ENCODE data around the gene B3GAT1. TPM values are rescaled to one million over a fixed set of nuclear protein-coding genes. Genes with fewer than 3 reads are reported as not detected.

Gene B3GAT1
- total and polyA plus RNA-seq, 4 donors, result 0.03 to 0.49 (median 0.27) TPM

DNA sequence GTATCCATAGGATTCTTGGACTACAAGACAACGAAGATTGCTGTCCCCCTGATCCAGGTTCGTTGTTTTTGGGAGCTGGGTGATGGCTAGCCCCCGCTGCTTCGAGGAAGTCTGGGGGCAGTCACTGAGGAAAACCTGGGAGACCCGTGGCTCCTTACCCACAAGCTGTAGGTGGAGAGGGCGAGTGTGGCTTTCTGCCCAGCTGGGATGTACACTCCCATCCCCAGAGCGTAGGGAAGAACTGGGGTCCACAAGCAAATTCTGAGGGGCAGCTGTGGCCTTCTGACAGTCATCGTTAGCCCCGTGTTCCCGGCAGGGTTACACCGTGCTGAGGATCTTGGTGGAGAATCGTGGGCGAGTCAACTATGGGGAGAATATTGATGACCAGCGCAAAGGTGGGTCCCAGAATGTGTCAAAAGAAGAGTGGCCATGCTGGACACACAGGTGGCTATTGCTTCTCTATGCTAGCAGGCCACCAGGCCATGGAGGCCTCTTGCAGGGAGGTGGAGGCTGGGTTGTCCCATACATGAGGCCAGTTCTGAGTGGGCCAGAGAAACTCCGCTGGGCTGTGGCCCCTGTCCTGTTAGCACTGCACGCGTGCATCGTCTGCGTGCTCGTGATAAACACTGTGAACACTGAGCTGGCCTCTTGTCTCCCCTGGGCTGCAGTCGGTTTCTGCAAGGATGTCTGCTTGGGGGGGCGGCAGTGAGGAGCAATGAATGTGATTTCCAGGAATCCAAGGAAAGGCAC, 40.4 kb downstream of the B3GAT1 start:
- Histone ChIP-seq H3K4me3 (no peak overlapping the region), H3K4me1 (ENCODE audit: control insufficient read depth in 5 of 5, insufficient read depth in 5 of 5, low read length in 5 of 5) (no peaks in the 10 kb centered on the region), H3K27me3 (ENCODE audit: control insufficient read depth in 3 of 3, insufficient read depth in 3 of 3, low read length in 2 of 3) (no peaks in the 10 kb centered on the region), H3K36me3 (ENCODE audit: control insufficient read depth in 4 of 4, insufficient read depth in 4 of 4, low read length in 4 of 4) (no peaks in the 10 kb centered on the region), H3K9ac (ENCODE audit: insufficient read depth in 1 of 2, low read length in 2 of 2) (no peak overlapping the region), H3K9me3 (ENCODE audit: control insufficient read depth in 4 of 4, insufficient read depth in 3 of 4, low read length in 3 of 4) (no peaks in the 10 kb centered on the region), H3K27ac (ENCODE audit: low read depth in 1 of 2, low read length in 1 of 2) (no peak overlapping the region)
- WGBS, 2 donors, result 92 to 93% methylated on average over 22 of the region's 22 CpGs
- DNase-seq, result no peak
- ATAC-seq (ENCODE audit: insufficient read depth, low FRiP score), result no peak
- TF ChIP-seq, protein P1, sequence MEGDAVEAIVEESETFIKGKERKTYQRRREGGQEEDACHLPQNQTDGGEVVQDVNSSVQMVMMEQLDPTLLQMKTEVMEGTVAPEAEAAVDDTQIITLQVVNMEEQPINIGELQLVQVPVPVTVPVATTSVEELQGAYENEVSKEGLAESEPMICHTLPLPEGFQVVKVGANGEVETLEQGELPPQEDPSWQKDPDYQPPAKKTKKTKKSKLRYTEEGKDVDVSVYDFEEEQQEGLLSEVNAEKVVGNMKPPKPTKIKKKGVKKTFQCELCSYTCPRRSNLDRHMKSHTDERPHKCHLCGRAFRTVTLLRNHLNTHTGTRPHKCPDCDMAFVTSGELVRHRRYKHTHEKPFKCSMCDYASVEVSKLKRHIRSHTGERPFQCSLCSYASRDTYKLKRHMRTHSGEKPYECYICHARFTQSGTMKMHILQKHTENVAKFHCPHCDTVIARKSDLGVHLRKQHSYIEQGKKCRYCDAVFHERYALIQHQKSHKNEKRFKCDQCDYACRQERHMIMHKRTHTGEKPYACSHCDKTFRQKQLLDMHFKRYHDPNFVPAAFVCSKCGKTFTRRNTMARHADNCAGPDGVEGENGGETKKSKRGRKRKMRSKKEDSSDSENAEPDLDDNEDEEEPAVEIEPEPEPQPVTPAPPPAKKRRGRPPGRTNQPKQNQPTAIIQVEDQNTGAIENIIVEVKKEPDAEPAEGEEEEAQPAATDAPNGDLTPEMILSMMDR (IDR thresholded peaks at IDR 0.05; ENCODE audit: control extremely low read depth, extremely low read depth), result no peak

DNA sequence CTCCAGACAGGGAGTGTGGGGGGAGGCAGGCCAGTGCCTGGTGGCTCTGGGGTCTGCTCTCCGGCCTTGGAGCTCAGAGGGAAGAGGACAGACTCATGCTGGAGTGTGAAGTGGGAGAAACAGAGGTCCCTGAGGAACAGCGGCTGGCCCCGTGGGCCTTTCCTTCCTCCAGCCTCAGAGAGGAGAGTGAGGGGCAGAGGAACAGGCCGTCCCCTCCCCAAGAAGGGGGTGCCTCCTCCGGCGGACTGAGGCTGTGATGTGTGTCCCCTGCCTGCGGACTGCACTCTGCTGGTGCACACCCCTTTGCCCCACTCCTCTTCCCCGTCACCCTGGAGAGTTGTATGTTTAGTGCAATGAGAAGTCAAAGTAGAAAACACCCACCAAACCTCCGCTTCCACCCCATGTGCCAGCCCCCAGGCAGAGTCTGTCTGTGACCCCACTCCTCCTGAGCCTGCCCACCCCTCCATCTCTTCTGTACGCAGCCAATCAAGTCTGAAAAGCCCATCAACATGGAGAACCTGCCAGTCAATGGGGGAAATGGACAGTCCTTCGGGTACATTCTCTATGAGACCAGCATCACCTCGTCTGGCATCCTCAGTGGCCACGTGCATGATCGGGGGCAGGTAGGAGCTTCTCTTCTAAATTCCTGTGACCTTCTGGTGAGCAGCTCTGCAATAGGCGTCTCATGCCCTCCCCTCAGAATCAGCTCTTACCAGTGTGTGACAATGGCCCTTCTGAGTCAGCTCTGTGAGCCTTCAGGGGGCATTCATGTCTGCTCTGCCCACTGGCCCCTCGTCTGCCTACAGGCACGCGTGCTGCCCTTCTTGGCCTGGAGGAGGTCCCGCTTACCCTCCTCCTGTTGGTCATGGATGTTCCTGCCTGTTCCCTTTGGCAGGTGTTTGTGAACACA, 41.3 kb downstream of the B3GAT1 start:
- Histone ChIP-seq H3K27ac (ENCODE audit: low read depth in 1 of 2, low read length in 1 of 2) (no peak overlapping the region), H3K4me1 (ENCODE audit: control insufficient read depth in 5 of 5, insufficient read depth in 5 of 5, low read length in 5 of 5) (no peaks in the 10 kb centered on the region), H3K9ac (ENCODE audit: insufficient read depth in 1 of 2, low read length in 2 of 2) (no peak overlapping the region), H3K27me3 (ENCODE audit: control insufficient read depth in 3 of 3, insufficient read depth in 3 of 3, low read length in 2 of 3) (no peaks in the 10 kb centered on the region), H3K36me3 (ENCODE audit: control insufficient read depth in 4 of 4, insufficient read depth in 4 of 4, low read length in 4 of 4) (no peaks in the 10 kb centered on the region), H3K9me3 (ENCODE audit: control insufficient read depth in 4 of 4, insufficient read depth in 3 of 4, low read length in 3 of 4) (no peaks in the 10 kb centered on the region), H3K4me3 (no peak overlapping the region)
- no peak for DNase-seq
- WGBS, 2 donors, result 88 to 92% methylated on average over 19 of the region's 19 CpGs
- TF ChIP-seq, protein P1 (IDR thresholded peaks at IDR 0.05; ENCODE audit: control extremely low read depth, extremely low read depth), result no peak
- no peak for ATAC-seq (ENCODE audit: insufficient read depth, low FRiP score)

DNA sequence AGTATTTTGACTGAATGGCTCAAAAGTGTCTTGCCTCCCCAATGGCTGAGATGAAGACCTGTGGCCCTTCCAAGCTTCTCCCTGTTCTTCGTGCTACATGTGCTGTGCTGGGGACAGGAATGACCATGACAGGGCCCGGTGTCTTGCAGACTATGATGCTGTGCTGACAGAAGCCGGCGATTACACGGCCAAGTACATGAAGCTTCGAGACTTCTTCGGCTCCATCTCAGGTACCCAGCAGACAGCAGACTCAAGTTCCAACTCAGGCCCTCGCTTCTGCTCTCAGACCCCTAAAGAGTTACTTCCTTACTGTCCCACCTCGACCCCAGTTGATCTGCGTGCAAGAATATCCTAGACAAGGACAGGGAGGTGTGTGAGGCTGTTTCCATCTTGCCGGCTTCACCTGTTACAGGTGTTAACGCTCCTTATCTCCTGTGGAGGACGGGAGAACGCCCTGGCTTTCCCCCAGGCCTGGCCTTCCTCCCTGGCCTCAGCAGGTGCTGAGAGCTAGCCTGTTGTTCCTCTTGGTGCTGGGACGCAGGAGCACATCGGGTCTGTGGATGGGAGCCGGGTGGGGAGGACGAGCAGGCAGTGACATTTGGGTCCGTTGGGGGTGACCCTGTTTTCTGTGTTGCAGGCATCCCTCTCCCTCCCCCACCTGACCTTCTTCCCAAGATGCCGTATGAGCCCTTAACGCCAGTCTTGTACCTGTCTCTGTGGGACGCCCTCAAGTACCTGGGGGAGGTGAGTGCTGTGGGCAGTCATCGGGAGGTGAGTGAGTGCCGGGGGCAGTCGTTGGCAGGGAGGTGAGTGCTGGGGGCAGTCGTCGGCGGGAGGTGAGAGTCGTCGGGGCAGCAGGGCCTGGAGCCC, 42.2 kb downstream of the B3GAT1 start:
- ATAC-seq (ENCODE audit: insufficient read depth, low FRiP score), result no peak
- WGBS, 2 donors, result 89 to 90% methylated on average over 30 of the region's 30 CpGs
- no peak overlapping the region for H3K9ac ChIP-seq (ENCODE audit: insufficient read depth in 1 of 2, low read length in 2 of 2)
- DNase-seq, result no peak
- TF ChIP-seq, protein P1 (IDR thresholded peaks at IDR 0.05; ENCODE audit: control extremely low read depth, extremely low read depth), result no peak
- H3K27me3 ChIP-seq (ENCODE audit: control insufficient read depth in 3 of 3, insufficient read depth in 3 of 3, low read length in 2 of 3), result no peaks in the 10 kb centered on the region
- no peaks in the 10 kb centered on the region for H3K9me3 ChIP-seq (ENCODE audit: control insufficient read depth in 4 of 4, insufficient read depth in 3 of 4, low read length in 3 of 4)
- no peaks in the 10 kb centered on the region for H3K4me1 ChIP-seq (ENCODE audit: control insufficient read depth in 5 of 5, insufficient read depth in 5 of 5, low read length in 5 of 5)
- no peak overlapping the region for H3K4me3 ChIP-seq
- H3K27ac ChIP-seq (ENCODE audit: low read depth in 1 of 2, low read length in 1 of 2), result no peak overlapping the region
- H3K36me3 ChIP-seq (ENCODE audit: control insufficient read depth in 4 of 4, insufficient read depth in 4 of 4, low read length in 4 of 4), result no peaks in the 10 kb centered on the region
